Measurements from ENCODE around the gene FAM110A.

- TF ChIP-seq NRF1 (IDR thresholded peaks at IDR 0.05; ENCODE audit: low read depth, low read length) (peak; percentile 6; the same call in 1 of the 2 replicates), CTCF (IDR thresholded peaks at IDR 0.05; ENCODE audit: control extremely low read depth in 1 of 3, insufficient read depth in 1 of 3, low read depth in 1 of 3, low read length in 3 of 3) (no peak), RBBP5 (IDR thresholded peaks at IDR 0.05; ENCODE audit: borderline replicate concordance, low read depth, low read length) (no peak), CREB1 (IDR thresholded peaks at IDR 0.05) (no peak; the same call in 1 of the 2 replicates), CEBPB (IDR thresholded peaks at IDR 0.05; ENCODE audit: low read depth, low read length) (peak; percentile 97), POLR2A (IDR thresholded peaks at IDR 0.05; ENCODE audit: control extremely low read depth in 1 of 2, low read depth in 2 of 2, low read length in 2 of 2) (no peak)
- TF ChIP-seq, protein P1, sequence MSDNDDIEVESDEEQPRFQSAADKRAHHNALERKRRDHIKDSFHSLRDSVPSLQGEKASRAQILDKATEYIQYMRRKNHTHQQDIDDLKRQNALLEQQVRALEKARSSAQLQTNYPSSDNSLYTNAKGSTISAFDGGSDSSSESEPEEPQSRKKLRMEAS (IDR thresholded peaks at IDR 0.05), result no peak
Measured at GRCh38 chr20:840858-841567, 7.5 kb downstream of the FAM110A start.
